ENCODE data around the gene GPM6B.
A peak's percentile ranks its signal among the peaks of the same experiment; 100 is the strongest.

The GPM6B gene

DNA sequence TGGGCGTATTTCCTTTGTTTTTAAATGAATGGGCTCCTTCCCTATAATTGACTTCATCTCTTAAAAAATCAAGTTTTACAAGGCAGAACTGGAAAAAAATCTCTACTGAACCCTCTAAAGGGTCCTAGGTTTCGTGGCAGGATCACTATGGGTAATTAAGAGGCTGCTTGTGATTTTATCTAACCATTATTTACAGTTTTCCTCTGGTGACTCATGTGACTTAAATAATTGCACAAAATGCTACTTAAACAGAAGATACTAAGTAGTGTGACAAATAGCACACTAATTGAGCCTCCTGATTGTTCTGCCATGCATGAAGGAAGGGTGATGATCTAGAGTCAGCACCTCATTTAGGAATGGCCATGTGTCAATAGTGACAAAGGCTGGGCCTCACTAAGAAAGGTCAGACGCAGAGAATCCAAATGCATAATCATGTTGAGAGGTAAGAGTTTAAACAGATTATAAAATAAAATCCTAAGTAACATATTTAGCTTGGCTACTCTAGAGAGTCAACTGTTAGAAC lies 46.8 kb downstream of the GPM6B start:
- no peak for TF ChIP-seq CTCF (IDR thresholded peaks at IDR 0.05; ENCODE audit: low read depth, low read length)
- no peak overlapping the region for H3K4me3 ChIP-seq (ENCODE audit: low read depth, low read length)

DNA sequence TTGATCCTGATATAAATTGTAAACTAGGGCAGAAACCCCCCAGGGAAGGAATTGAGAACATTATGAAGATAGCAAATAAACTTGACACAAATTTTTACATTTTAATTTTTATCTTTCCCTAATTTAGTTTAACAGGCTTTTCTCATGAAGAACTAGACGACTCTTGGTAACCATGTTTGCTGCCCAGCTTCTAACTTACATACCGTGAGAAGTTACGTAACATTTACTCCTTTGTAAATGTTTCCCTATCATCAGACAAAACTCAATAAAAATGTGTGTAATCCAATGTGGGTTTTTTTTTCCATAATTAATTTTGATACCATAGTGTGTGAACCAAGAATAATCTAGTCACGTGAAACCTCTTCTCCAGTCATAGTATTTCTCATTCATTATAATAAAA lies 48.0 kb downstream of the GPM6B start:
- no peak overlapping the region for H3K4me3 ChIP-seq (ENCODE audit: low read depth, low read length)
- no peak for TF ChIP-seq CTCF (IDR thresholded peaks at IDR 0.05; ENCODE audit: low read depth, low read length)

GRCh38 chrX:13764765-13765164 lies 52.1 kb downstream of the GPM6B start:
- 0 out of 2 replicates have a peak, but pooled peaks have one; percentile 7 for TF ChIP-seq CTCF (IDR thresholded peaks at IDR 0.05; ENCODE audit: low read depth, low read length)
- H3K4me3 ChIP-seq (ENCODE audit: low read depth, low read length) = no peak overlapping the region

- TF ChIP-seq CTCF (IDR thresholded peaks at IDR 0.05; ENCODE audit: low read depth, low read length) = no peak
- no peak overlapping the region for H3K4me3 ChIP-seq (ENCODE audit: low read depth, low read length)
Observed at GRCh38 chrX:13764281-13764680, 52.6 kb downstream of the GPM6B start.

GRCh38 chrX:13763489-13763888 lies 53.4 kb downstream of the GPM6B start:
- TF ChIP-seq CTCF (IDR thresholded peaks at IDR 0.05; ENCODE audit: low read depth, low read length) = no peak
- H3K4me3 ChIP-seq (ENCODE audit: low read depth, low read length) = no peak overlapping the region

- TF ChIP-seq CTCF (IDR thresholded peaks at IDR 0.05; ENCODE audit: low read depth, low read length) = no peak
- no peak overlapping the region for H3K4me3 ChIP-seq (ENCODE audit: low read depth, low read length)
Observed at GRCh38 chrX:13761606-13762414, 55.1 kb downstream of the GPM6B start.

GRCh38 chrX:13760426-13760825 lies 56.5 kb downstream of the GPM6B start:
- no peak for TF ChIP-seq CTCF (IDR thresholded peaks at IDR 0.05; ENCODE audit: low read depth, low read length)
- H3K4me3 ChIP-seq (ENCODE audit: low read depth, low read length) = no peak overlapping the region
